ENCODE measurements around the gene BMP10.

GRCh38 chr2:68878071-68878711, 7.0 kb upstream of the BMP10 start:
- TF ChIP-seq, protein P1, sequence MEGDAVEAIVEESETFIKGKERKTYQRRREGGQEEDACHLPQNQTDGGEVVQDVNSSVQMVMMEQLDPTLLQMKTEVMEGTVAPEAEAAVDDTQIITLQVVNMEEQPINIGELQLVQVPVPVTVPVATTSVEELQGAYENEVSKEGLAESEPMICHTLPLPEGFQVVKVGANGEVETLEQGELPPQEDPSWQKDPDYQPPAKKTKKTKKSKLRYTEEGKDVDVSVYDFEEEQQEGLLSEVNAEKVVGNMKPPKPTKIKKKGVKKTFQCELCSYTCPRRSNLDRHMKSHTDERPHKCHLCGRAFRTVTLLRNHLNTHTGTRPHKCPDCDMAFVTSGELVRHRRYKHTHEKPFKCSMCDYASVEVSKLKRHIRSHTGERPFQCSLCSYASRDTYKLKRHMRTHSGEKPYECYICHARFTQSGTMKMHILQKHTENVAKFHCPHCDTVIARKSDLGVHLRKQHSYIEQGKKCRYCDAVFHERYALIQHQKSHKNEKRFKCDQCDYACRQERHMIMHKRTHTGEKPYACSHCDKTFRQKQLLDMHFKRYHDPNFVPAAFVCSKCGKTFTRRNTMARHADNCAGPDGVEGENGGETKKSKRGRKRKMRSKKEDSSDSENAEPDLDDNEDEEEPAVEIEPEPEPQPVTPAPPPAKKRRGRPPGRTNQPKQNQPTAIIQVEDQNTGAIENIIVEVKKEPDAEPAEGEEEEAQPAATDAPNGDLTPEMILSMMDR (IDR thresholded peaks at IDR 0.05; ENCODE audit: insufficient read depth, low read length) = no peak
- no peak for TF ChIP-seq SPI1 (IDR thresholded peaks at IDR 0.05; ENCODE audit: borderline replicate concordance, low read depth)
- no peak for TF ChIP-seq GABPA (IDR thresholded peaks at IDR 0.05; ENCODE audit: low read depth)
- TF ChIP-seq, protein P2, sequence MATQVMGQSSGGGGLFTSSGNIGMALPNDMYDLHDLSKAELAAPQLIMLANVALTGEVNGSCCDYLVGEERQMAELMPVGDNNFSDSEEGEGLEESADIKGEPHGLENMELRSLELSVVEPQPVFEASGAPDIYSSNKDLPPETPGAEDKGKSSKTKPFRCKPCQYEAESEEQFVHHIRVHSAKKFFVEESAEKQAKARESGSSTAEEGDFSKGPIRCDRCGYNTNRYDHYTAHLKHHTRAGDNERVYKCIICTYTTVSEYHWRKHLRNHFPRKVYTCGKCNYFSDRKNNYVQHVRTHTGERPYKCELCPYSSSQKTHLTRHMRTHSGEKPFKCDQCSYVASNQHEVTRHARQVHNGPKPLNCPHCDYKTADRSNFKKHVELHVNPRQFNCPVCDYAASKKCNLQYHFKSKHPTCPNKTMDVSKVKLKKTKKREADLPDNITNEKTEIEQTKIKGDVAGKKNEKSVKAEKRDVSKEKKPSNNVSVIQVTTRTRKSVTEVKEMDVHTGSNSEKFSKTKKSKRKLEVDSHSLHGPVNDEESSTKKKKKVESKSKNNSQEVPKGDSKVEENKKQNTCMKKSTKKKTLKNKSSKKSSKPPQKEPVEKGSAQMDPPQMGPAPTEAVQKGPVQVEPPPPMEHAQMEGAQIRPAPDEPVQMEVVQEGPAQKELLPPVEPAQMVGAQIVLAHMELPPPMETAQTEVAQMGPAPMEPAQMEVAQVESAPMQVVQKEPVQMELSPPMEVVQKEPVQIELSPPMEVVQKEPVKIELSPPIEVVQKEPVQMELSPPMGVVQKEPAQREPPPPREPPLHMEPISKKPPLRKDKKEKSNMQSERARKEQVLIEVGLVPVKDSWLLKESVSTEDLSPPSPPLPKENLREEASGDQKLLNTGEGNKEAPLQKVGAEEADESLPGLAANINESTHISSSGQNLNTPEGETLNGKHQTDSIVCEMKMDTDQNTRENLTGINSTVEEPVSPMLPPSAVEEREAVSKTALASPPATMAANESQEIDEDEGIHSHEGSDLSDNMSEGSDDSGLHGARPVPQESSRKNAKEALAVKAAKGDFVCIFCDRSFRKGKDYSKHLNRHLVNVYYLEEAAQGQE (IDR thresholded peaks at IDR 0.05; ENCODE audit: insufficient replicate concordance, low read depth) = no peak

All from HL-60 (cell line).